AG09319 (cell line): ENCODE results near the gene SZRD1.

Experiments used
- DNase-seq: peaks from one replicate; pipeline ENCODE4 v3.0.0-alpha.2; 2010; ENCODE audit warnings: low read depth; ENCODE audit errors: extremely low read depth
- CTCF ChIP-seq: IDR thresholded peaks from 2 replicates; pipeline ENCODE4 v1.5.1; 2011; ENCODE audit warnings: low read depth, mild to moderate bottlenecking, inconsistent platforms, low read length, moderate library complexity

SZRD1 gene

GRCh38 chr1:16443975-16444770 is 77.1 kb downstream of the SZRD1 start:
- no peak for TF ChIP-seq CTCF

GRCh38 chr1:16445052-16445451 is 78.0 kb downstream of the SZRD1 start:
- DNase-seq: no peak
- no peak for TF ChIP-seq CTCF

More at GRCh38 chr1:16443975-16444770, 77.1 kb downstream of the SZRD1 start:
- DNase-seq: no peak

- DNase-seq: no peak
- no peak for TF ChIP-seq CTCF
These were observed 79.1 kb downstream of the SZRD1 start for GRCh38 chr1:16446116-16446515.

GRCh38 chr1:16447641-16448040 is 80.6 kb downstream of the SZRD1 start:
- TF ChIP-seq CTCF: no peak
- DNase-seq: no peak
